Thyroid gland (tissue), 4 donors: ENCODE measurements around the gene TCIRG1.

Experiments used
- POLR2A ChIP-seq, 2 donors: fragments of 450-650 bp; IDR thresholded peaks; one replicate each; pipeline ENCODE4 v1.6.1; 2017; ENCODE audit warnings: antibody characterized with exemption in 2 of 2, mild to moderate bottlenecking in 2 of 2, moderate library complexity in 1 of 2
- TF ChIP-seq, protein P1 (sequence below), 6 experiments: fragments of 200-600 bp in 3 of 6; fragments of 450-650 bp in 3 of 6; sonication (generic) in 3 of 6; IDR thresholded peaks; one replicate each; pipeline ENCODE4 v1.5.1; 2016 to 2019; ENCODE audit warnings: antibody characterized with exemption in 6 of 6, mild to moderate bottlenecking in 2 of 6, inconsistent platforms in 1 of 6, moderate library complexity in 1 of 6

GRCh38 chr11:68006606-68007166 lies 32.1 kb upstream of the TCIRG1 start:
- TF ChIP-seq, protein P1, sequence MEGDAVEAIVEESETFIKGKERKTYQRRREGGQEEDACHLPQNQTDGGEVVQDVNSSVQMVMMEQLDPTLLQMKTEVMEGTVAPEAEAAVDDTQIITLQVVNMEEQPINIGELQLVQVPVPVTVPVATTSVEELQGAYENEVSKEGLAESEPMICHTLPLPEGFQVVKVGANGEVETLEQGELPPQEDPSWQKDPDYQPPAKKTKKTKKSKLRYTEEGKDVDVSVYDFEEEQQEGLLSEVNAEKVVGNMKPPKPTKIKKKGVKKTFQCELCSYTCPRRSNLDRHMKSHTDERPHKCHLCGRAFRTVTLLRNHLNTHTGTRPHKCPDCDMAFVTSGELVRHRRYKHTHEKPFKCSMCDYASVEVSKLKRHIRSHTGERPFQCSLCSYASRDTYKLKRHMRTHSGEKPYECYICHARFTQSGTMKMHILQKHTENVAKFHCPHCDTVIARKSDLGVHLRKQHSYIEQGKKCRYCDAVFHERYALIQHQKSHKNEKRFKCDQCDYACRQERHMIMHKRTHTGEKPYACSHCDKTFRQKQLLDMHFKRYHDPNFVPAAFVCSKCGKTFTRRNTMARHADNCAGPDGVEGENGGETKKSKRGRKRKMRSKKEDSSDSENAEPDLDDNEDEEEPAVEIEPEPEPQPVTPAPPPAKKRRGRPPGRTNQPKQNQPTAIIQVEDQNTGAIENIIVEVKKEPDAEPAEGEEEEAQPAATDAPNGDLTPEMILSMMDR (IDR thresholded peaks at IDR 0.05), result no peak
- no peak for TF ChIP-seq POLR2A (IDR thresholded peaks at IDR 0.05)
